Sigmoid colon (tissue), 4 donors: ENCODE data around the gene SELENON.

Experiments used
- CTCF ChIP-seq, 4 experiments: fragments of 450-650 bp in 3 of 4; fragments of 200-600 bp in 1 of 4; IDR thresholded peaks; one replicate each; pipeline ENCODE4 v1.5.1; 2016 to 2019; ENCODE audit warnings: antibody characterized with exemption in 4 of 4, mild to moderate bottlenecking in 3 of 4, moderate library complexity in 2 of 4
- EP300 ChIP-seq, 4 donors: sonication (generic); formaldehyde crosslinking; IDR thresholded peaks; one replicate each; pipeline ENCODE4 v1.6.1; 2017; ENCODE audit warnings: antibody characterized with exemption in 4 of 4
- POLR2A ChIP-seq, 2 donors: fragments of 450-650 bp; IDR thresholded peaks; one replicate each; pipeline ENCODE4 v1.6.1; 2016; ENCODE audit warnings: antibody characterized with exemption in 2 of 2, mild to moderate bottlenecking in 2 of 2, moderate library complexity in 2 of 2
- POLR2AphosphoS5 ChIP-seq, 4 donors: sonication (generic); formaldehyde crosslinking; IDR thresholded peaks; one replicate each; pipeline ENCODE4 v1.6.1; 2017; ENCODE audit warnings: antibody characterized with exemption in 4 of 4

GRCh38 chr1:25854554-25854953 is 54.6 kb downstream of the SELENON start:
- TF ChIP-seq CTCF (IDR thresholded peaks at IDR 0.05) (no peak), POLR2A (IDR thresholded peaks at IDR 0.05) (no peak), POLR2AphosphoS5 (IDR thresholded peaks at IDR 0.05) (no peak), EP300 (IDR thresholded peaks at IDR 0.05) (no peak)
